ENCODE measurements around the gene KIAA1191.

KIAA1191 gene

DNA sequence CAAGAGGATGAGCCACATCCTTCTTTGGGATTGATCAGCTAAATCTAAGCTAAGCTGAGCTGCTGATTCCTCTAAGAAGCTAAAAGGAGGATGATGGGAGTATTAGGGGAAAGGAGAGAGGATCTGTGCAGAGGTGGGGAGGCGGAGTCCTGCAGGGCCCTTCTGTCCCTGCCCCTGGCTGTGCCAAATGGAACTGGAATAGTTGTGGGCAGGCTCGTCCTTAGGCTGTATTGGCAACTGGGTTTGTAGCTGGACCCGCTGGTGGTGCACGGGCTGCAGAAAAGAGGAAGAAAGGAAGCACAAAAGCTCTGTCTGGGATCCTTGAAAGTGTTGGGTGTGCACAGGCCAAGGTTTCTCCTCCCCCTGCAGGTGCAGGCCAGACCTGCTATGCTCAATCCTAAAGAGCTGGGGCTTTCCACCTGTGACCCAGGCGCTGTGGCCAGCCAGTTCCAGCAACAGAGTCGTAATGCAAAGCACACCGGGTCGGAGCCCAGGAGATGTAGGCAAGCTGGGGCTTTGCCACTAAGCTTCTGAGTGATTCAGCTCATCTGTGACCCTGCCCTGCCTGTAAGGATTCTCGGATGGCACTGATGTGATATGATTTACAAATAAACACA, 45.0 kb upstream of the KIAA1191 start:
- POLR2A ChIA-PET, result no interaction called here
- TF ChIP-seq, protein P1, sequence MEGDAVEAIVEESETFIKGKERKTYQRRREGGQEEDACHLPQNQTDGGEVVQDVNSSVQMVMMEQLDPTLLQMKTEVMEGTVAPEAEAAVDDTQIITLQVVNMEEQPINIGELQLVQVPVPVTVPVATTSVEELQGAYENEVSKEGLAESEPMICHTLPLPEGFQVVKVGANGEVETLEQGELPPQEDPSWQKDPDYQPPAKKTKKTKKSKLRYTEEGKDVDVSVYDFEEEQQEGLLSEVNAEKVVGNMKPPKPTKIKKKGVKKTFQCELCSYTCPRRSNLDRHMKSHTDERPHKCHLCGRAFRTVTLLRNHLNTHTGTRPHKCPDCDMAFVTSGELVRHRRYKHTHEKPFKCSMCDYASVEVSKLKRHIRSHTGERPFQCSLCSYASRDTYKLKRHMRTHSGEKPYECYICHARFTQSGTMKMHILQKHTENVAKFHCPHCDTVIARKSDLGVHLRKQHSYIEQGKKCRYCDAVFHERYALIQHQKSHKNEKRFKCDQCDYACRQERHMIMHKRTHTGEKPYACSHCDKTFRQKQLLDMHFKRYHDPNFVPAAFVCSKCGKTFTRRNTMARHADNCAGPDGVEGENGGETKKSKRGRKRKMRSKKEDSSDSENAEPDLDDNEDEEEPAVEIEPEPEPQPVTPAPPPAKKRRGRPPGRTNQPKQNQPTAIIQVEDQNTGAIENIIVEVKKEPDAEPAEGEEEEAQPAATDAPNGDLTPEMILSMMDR (IDR thresholded peaks at IDR 0.05; ENCODE audit: control extremely low read depth, extremely low read depth, low read depth, missing control alignments), result no peak

DNA sequence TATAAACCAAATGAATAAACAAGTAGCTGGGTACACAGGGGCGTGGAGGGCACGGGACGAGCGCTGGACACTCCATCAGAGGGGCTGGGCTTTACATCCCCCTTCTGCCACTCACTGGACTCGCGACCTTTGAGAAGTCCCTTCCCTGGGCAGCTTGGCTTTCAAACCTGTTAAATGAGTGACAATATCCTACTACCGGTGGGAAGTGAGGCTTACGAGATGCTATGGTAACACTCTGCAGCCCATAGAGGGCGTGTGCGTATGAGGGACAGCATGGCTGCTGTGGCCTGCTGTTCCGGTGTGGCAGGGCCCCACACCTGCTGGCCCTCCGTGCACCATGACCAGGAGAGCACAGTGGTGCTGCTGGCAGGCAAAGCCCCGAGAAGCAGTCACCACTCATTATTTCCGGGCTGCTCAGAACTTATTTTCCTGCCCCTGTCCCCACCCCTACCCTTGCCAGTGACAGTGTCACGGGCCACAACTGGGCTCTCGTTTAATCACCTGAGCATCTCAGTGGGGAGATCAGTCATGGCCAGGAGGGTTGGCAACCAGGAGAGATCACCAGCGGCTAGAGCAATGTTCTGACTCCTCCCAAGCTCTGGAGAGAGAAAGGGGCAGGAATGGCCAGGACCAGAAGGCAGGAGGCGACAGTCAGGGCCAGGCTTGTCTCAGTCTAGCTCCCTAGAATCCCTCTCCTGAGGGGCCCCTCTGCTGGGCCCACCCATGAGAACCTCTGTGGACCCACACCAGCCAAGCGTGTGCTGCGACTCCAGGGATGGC, 44.3 kb upstream of the KIAA1191 start:
- TF ChIP-seq, protein P1 (IDR thresholded peaks at IDR 0.05; ENCODE audit: control extremely low read depth, extremely low read depth, low read depth, missing control alignments), result no peak
- POLR2A ChIA-PET, result interaction anchor here (0.7 kb wide), 1 partner anchor 8 kb away, joined by 7 read pairs; no protein-coding TSS in a partner anchor
- CTCF ChIA-PET, result interaction anchor here (1.2 to 3.7 kb wide), 4 partner anchors 10 to 42 kb away, joined by 3 to 22 read pairs (median 10); partner anchors contain the start of genes CLTB and FAF2
- no peak for DNase-seq (ENCODE audit: extremely low spot score)

More for the DNA sequence above, 45.0 kb upstream of the KIAA1191 start:
- DNase-seq (ENCODE audit: extremely low spot score), result no peak
- CTCF ChIA-PET, result interaction anchor here (1.2 to 3.7 kb wide), 4 partner anchors 10 to 136 kb away, joined by 3 to 22 read pairs (median 10); partner anchors contain the start of genes CLTB and FAF2

DNA sequence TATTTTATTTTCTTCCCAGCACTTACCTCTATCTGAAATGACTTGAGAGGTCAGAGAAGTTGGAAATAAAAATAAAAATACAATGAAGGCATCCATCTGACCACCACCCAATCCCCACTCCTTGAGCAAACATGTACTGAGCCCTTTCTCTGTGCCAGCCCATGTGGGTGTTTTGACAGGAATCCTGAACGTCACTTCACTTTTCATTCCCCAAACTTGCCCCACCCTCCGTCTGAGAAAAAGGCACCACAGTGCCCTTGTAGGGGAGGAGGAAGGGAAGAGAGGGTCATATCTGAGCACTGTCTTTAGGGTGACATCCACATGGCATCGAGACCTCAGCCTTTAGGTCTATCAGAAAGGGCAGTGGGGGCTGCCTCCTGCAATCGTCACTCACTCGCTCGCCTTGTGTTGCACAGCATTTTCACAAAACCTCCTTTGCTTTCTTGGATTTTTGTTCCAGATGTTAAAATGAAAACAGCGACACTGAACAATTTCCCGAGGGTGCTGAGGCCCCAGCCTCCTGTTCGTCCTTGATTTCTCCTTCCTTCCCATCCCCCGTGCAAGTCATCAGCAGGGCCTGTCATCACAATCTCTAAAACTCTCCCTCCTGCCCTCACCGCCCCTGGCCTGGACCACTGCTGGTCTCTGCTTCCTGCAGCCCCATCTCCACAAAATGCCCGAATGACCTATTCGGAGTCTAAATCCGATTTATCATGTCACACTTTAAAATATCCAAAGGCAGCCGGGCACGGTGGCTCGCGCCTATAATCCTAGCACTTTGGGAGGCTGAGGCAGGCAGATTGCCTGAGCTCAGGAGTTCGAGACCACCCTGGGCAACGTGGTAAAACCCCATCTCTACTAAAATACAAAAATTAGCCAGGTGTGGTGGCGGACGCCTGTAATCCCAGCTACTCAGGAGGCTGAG, 40.0 kb upstream of the KIAA1191 start:
- POLR2A ChIA-PET, result no interaction called here
- no peak for DNase-seq (ENCODE audit: extremely low spot score)
- TF ChIP-seq, protein P1 (IDR thresholded peaks at IDR 0.05; ENCODE audit: control extremely low read depth, extremely low read depth, low read depth, missing control alignments), result no peak
- CTCF ChIA-PET, result interaction anchor here (1.1 to 1.3 kb wide), 2 partner anchors 14 to 47 kb away, joined by 4 read pairs; partner anchors contain the start of gene FAF2

DNA sequence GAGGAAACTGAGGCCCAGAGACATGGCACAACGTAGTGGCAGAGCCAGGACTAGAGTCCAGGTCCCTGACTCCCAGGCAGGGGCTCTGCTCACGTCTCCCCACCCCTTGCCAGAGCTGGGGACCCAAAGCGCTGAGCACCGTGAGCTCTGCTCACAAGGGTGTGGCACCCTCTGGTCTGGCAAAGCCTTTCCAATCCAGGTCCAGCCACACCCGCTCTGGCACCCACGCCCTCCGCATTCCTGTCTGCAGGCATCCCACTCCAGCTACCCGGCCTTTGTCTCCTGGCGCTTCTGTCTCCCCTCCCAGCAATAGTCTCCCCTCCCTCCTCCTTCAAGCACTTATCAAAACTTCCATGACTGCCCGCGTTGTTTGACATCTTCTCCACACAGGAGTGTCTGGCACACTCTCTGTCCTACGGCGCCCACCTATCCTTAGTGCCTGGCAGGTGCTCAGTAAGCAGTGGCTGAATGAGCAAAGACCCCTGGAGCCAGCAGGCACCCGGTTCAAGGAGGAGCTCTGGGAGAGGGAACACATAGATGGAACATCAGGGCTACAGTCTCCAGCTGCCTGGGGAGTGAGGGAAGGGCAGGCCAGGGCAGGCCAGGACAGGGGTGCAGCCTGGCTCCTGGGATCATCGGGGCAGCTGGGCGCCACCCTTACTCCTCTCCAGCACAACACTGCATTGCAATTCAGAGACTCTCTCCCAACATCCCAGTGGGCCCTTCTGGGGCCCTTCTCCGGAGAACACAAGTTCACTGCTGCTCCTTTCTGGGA, 39.0 kb upstream of the KIAA1191 start:
- DNase-seq (ENCODE audit: extremely low spot score), result no peak
- ChIA-PET POLR2A (no interaction called here), CTCF (interaction anchor here (1.1 to 1.3 kb wide), 2 partner anchors 15 to 48 kb away, joined by 4 read pairs; partner anchors contain the start of gene FAF2)
- TF ChIP-seq, protein P1 (IDR thresholded peaks at IDR 0.05; ENCODE audit: control extremely low read depth, extremely low read depth, low read depth, missing control alignments), result no peak

DNA sequence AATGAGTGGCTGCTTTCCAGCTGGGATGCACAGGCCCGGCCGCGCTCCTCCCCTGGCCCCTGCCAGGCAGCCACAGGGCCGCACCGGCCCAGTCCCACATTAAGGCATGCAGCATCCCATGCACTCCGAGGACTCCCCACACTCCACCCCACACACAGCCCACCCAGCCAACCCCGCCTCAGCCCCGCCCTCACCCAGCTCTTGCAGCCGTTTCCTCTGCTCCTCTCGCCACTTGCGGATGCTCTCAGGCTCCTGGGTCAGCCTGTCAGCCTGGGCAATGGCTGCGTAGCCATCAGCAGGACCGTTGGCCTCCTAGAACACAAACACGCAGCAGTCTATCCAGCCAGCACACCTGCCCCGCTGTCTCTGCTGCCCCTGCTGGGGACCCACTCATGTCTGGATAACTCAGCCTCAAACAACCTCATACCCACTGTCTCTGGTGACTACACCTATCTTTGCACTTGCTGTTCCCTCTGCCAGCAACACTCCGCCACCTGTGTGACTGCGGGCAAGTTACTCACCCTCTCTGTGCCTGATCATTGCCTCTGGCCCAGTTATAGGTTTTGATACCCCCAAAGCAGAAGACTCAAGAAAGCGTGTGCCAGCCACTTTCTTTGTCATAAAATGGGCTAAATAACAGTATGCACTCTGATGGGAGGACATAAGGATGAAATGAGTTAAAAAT, 36.3 kb upstream of the KIAA1191 start:
- TF ChIP-seq, protein P1 (IDR thresholded peaks at IDR 0.05; ENCODE audit: control extremely low read depth, extremely low read depth, low read depth, missing control alignments), result no peak
- DNase-seq (ENCODE audit: extremely low spot score), result no peak
- ChIA-PET CTCF (no interaction called here), POLR2A (no interaction called here)

Data from GM10248 (cell line).